Ascending aorta (tissue), 2 donors: Measurements from ENCODE around the gene MTG2. TPM values are rescaled to one million over a fixed set of nuclear protein-coding genes. Genes with fewer than 3 reads are reported as not detected.
A peak's percentile ranks its signal among the peaks of the same experiment; 100 is the strongest.

ENCODE experiments used
- DNase-seq, 2 donors: peaks; one replicate each; pipeline ENCODE4 v3.0.0-alpha.2; 2019; ENCODE audit warnings: low spot score in 2 of 2
- H3K27ac ChIP-seq, 2 donors: fragments of 200-600 bp; sonication (generic); one replicate each; pipeline ENCODE4 v1.5.1; 2016 to 2017; ENCODE audit warnings: mild to moderate bottlenecking in 1 of 2
- H3K27me3 ChIP-seq: fragments of 200-600 bp; sonication (generic); one replicate; pipeline ENCODE4 v1.5.1; 2017
- H3K36me3 ChIP-seq, 2 donors: fragments of 200-600 bp; sonication (generic); one replicate each; pipeline ENCODE4 v1.5.1; 2016
- H3K4me1 ChIP-seq, 2 donors: fragments of 200-600 bp; sonication (generic); one replicate each; pipeline ENCODE4 v1.5.1; 2016 to 2017; ENCODE audit warnings: mild to moderate bottlenecking in 1 of 2
- H3K4me3 ChIP-seq, 2 donors: fragments of 200-600 bp; sonication (generic); one replicate each; pipeline ENCODE4 v1.5.1; 2016 to 2017; ENCODE audit warnings: mild to moderate bottlenecking in 1 of 2
- H3K9me3 ChIP-seq, 2 donors: fragments of 200-600 bp; sonication (generic); one replicate each; pipeline ENCODE4 v1.5.1; 2016
- CTCF ChIP-seq, 3 experiments: fragments of 200-600 bp in 2 of 3; fragments of 450-650 bp in 1 of 3; sonication (generic) in 2 of 3; IDR thresholded peaks; one replicate each; pipeline ENCODE4 v1.5.1; 2016 to 2019; ENCODE audit warnings: antibody characterized with exemption in 3 of 3, mild to moderate bottlenecking in 1 of 3, moderate library complexity in 1 of 3
- intact Hi-C: fragments of 100-400 bp; cut with DNase I; formaldehyde crosslinking; loops from one replicate; pipeline ENCODE4 v1.15.1; 2023
- total RNA-seq: library from RNA; depleted of rRNA; stranded (reverse); fragments of >200 nt; gene quantifications from one replicate; pipeline ENCODE4 v1.1.0, GENCODE V29; 2016

MTG2 gene
- total RNA-seq, 1 donor from 2014 or later, result 14.5 TPM

GRCh38 chr20:62135573-62136266, 47.1 kb upstream of the MTG2 start:
- intact Hi-C loops, result loop anchor here (2.0 kb wide), 1 partner anchor 125 kb away; no protein-coding TSS in a partner anchor
- Histone ChIP-seq H3K27me3 (no peaks in the 10 kb centered on the region), H3K27ac (peak overlapping the region in 1 of 2 donors; percentile 13), H3K4me1 (peaks cover 0 to 6% of the 10 kb centered on the region in 2 donors), H3K4me3 (no peak overlapping the region), H3K9me3 (no peaks in the 10 kb centered on the region), H3K36me3 (peaks cover 52 to 95% of the 10 kb centered on the region in 2 donors)
- no peak for DNase-seq
- TF ChIP-seq CTCF (IDR thresholded peaks at IDR 0.05), result no peak

- Histone ChIP-seq H3K4me3 (no peak overlapping the region), H3K4me1 (peaks cover under 1 to 13% of the 10 kb centered on the region in 2 donors), H3K36me3 (peaks cover 44 to 87% of the 10 kb centered on the region in 2 donors), H3K27ac (peak overlapping the region in 1 of 2 donors; percentile 33), H3K27me3 (no peaks in the 10 kb centered on the region), H3K9me3 (no peaks in the 10 kb centered on the region)
- peak in 1 of 2 donors; percentile 84 for DNase-seq
- intact Hi-C loops, result loop anchor here (2.0 kb wide), 1 partner anchor 126 kb away; no protein-coding TSS in a partner anchor
- TF ChIP-seq CTCF (IDR thresholded peaks at IDR 0.05), result peak; percentile 53 to 77 (median 65)
These were observed 46.3 kb upstream of the MTG2 start for GRCh38 chr20:62136283-62137091.

GRCh38 chr20:62137092-62137384, 45.8 kb upstream of the MTG2 start:
- H3K27ac ChIP-seq, result no peak overlapping the region
- no peak for TF ChIP-seq CTCF (IDR thresholded peaks at IDR 0.05)
- peaks cover 6 to 18% of the 10 kb centered on the region in 2 donors for H3K4me1 ChIP-seq
- DNase-seq, result no peak
- no peaks in the 10 kb centered on the region for H3K9me3 ChIP-seq
- no peaks in the 10 kb centered on the region for H3K27me3 ChIP-seq
- intact Hi-C loops, result loop anchor here (2.0 kb wide), 1 partner anchor 126 kb away; no protein-coding TSS in a partner anchor
- no peak overlapping the region for H3K4me3 ChIP-seq
- peaks cover 40 to 82% of the 10 kb centered on the region in 2 donors for H3K36me3 ChIP-seq

- Histone ChIP-seq H3K36me3 (peaks cover 40 to 76% of the 10 kb centered on the region in 2 donors), H3K27me3 (no peaks in the 10 kb centered on the region), H3K4me3 (no peak overlapping the region), H3K27ac (no peak overlapping the region), H3K9me3 (no peaks in the 10 kb centered on the region), H3K4me1 (peaks cover 9 to 19% of the 10 kb centered on the region in 2 donors)
- intact Hi-C loops, result loop anchor here (2.0 kb wide), 1 partner anchor 127 kb away; no protein-coding TSS in a partner anchor
- no peak for TF ChIP-seq CTCF (IDR thresholded peaks at IDR 0.05)
- DNase-seq, result no peak
These were observed 45.2 kb upstream of the MTG2 start for GRCh38 chr20:62137478-62138203.

GRCh38 chr20:62138204-62138543, 44.7 kb upstream of the MTG2 start:
- Histone ChIP-seq H3K9me3 (no peaks in the 10 kb centered on the region), H3K27me3 (no peaks in the 10 kb centered on the region), H3K4me3 (no peak overlapping the region), H3K27ac (no peak overlapping the region), H3K4me1 (peaks cover 9 to 19% of the 10 kb centered on the region in 2 donors), H3K36me3 (peaks cover 40 to 70% of the 10 kb centered on the region in 2 donors)
- no peak for DNase-seq
- intact Hi-C loops, result no loop called here
- no peak for TF ChIP-seq CTCF (IDR thresholded peaks at IDR 0.05)
